ACC112 (cell line): ENCODE data around the gene ITGA2B.
"Not testable (repeated sequence)": the region's sequence is repeated elsewhere in the genome, so short reads cannot be mapped to it uniquely, and the experiment has no call there.

Experiments used
- H2AFZ ChIP-seq: fragments of 200-600 bp; sonication (generic); one replicate; pipeline ENCODE4 v1.6.0; 2017; ENCODE audit warnings: antibody characterized with exemption, low read length; ENCODE audit not compliant: unreplicated experiment
- H3K27ac ChIP-seq: fragments of 200-600 bp; sonication (generic); 2 replicates; pipeline ENCODE4 v1.5.1; 2014; ENCODE audit warnings: low read depth, mild to moderate bottlenecking, antibody characterized with exemption, low read length, moderate library complexity
- H3K27me3 ChIP-seq: fragments of 200-600 bp; sonication (generic); 2 replicates; pipeline ENCODE4 v1.6.1; 2014; ENCODE audit warnings: mild to moderate bottlenecking, antibody characterized with exemption, low read length, moderate library complexity, mixed read lengths; ENCODE audit not compliant: insufficient read depth
- H3K36me3 ChIP-seq: fragments of 200-600 bp; sonication (generic); 2 replicates; pipeline ENCODE4 v1.6.1; 2016; ENCODE audit warnings: mild to moderate bottlenecking, antibody characterized with exemption, low read length, moderate library complexity, mixed read lengths; ENCODE audit not compliant: insufficient read depth
- H3K4me1 ChIP-seq: fragments of 200-600 bp; sonication (generic); one replicate; pipeline ENCODE4 v1.6.1; 2016; ENCODE audit warnings: low read length, mixed read lengths; ENCODE audit not compliant: insufficient read depth, unreplicated experiment, control insufficient read depth
- H3K4me3 ChIP-seq: fragments of 200-600 bp; sonication (generic); 2 replicates; pipeline ENCODE4 v1.5.1; 2014; ENCODE audit warnings: mild to moderate bottlenecking, low read depth, low read length
- H3K79me2 ChIP-seq: fragments of 200-600 bp; sonication (generic); one replicate; pipeline ENCODE4 v1.6.0; 2016; ENCODE audit warnings: low read length; ENCODE audit not compliant: control insufficient read depth, unreplicated experiment, insufficient read depth

ITGA2B gene

GRCh38 chr17:44343510-44344209 is 45.8 kb downstream of the ITGA2B start:
- Histone ChIP-seq H3K36me3 (no peaks in the 10 kb centered on the region), H3K79me2 (peaks cover 4% of the 10 kb centered on the region), H3K27me3 (no peaks in the 10 kb centered on the region), H2AFZ (no peak overlapping the region), H3K4me3 (no peak overlapping the region; the same call in 1 of the 2 replicates), H3K27ac (no peak overlapping the region), H3K4me1 (peaks cover under 1% of the 10 kb centered on the region)

- not testable (repeated sequence) for H3K79me2 ChIP-seq, H2AFZ ChIP-seq, H3K27me3 ChIP-seq, H3K36me3 ChIP-seq, H3K4me3 ChIP-seq, H3K27ac ChIP-seq, H3K4me1 ChIP-seq
Observed at GRCh38 chr17:44340553-44340952, 48.9 kb downstream of the ITGA2B start.

- Histone ChIP-seq H3K79me2 (no peaks in the 10 kb centered on the region), H2AFZ (no peak overlapping the region), H3K36me3 (no peaks in the 10 kb centered on the region), H3K4me3 (no peak overlapping the region), H3K4me1 (peaks cover 3% of the 10 kb centered on the region), H3K27ac (no peak overlapping the region), H3K27me3 (no peaks in the 10 kb centered on the region)
Observed at GRCh38 chr17:44338702-44339101, 50.7 kb downstream of the ITGA2B start.

- no peaks in the 10 kb centered on the region for H3K79me2 ChIP-seq
- no peaks in the 10 kb centered on the region for H3K36me3 ChIP-seq
- no peak overlapping the region for H3K4me3 ChIP-seq
- peaks cover 3% of the 10 kb centered on the region for H3K4me1 ChIP-seq
- H3K27ac ChIP-seq = no peak overlapping the region
- H3K27me3 ChIP-seq = no peaks in the 10 kb centered on the region
- H2AFZ ChIP-seq = no peak overlapping the region
Observed at GRCh38 chr17:44335968-44336367, 53.5 kb downstream of the ITGA2B start.

- no peaks in the 10 kb centered on the region for H3K36me3 ChIP-seq
- no peaks in the 10 kb centered on the region for H3K79me2 ChIP-seq
- no peak overlapping the region for H3K4me3 ChIP-seq
- H3K27me3 ChIP-seq = no peaks in the 10 kb centered on the region
- peaks cover 3% of the 10 kb centered on the region for H3K4me1 ChIP-seq
- H3K27ac ChIP-seq = no peak overlapping the region
- no peak overlapping the region for H2AFZ ChIP-seq
Observed at GRCh38 chr17:44335564-44335963, 53.9 kb downstream of the ITGA2B start.

GRCh38 chr17:44334727-44335126 is 54.7 kb downstream of the ITGA2B start:
- H3K27ac ChIP-seq = no peak overlapping the region
- H3K4me1 ChIP-seq = peaks cover 3% of the 10 kb centered on the region
- no peaks in the 10 kb centered on the region for H3K36me3 ChIP-seq
- H3K27me3 ChIP-seq = no peaks in the 10 kb centered on the region
- no peak overlapping the region for H3K4me3 ChIP-seq
- H3K79me2 ChIP-seq = no peaks in the 10 kb centered on the region
- H2AFZ ChIP-seq = no peak overlapping the region

- H3K4me1 ChIP-seq = peaks cover 3% of the 10 kb centered on the region
- no peaks in the 10 kb centered on the region for H3K27me3 ChIP-seq
- H2AFZ ChIP-seq = no peak overlapping the region
- H3K36me3 ChIP-seq = no peaks in the 10 kb centered on the region
- H3K4me3 ChIP-seq = no peak overlapping the region
- H3K79me2 ChIP-seq = no peaks in the 10 kb centered on the region
- no peak overlapping the region for H3K27ac ChIP-seq
Observed at GRCh38 chr17:44334315-44334714, 55.1 kb downstream of the ITGA2B start.

GRCh38 chr17:44333371-44333770 is 56.1 kb downstream of the ITGA2B start:
- no peak overlapping the region for H2AFZ ChIP-seq
- no peak overlapping the region for H3K27ac ChIP-seq
- no peaks in the 10 kb centered on the region for H3K27me3 ChIP-seq
- no peaks in the 10 kb centered on the region for H3K4me1 ChIP-seq
- no peaks in the 10 kb centered on the region for H3K79me2 ChIP-seq
- H3K36me3 ChIP-seq = no peaks in the 10 kb centered on the region
- no peak overlapping the region for H3K4me3 ChIP-seq

GRCh38 chr17:44331249-44331760 is 58.1 kb downstream of the ITGA2B start:
- Histone ChIP-seq H3K36me3 (no peaks in the 10 kb centered on the region), H3K27me3 (no peaks in the 10 kb centered on the region), H3K27ac (no peak overlapping the region), H2AFZ (no peak overlapping the region), H3K4me3 (no peak overlapping the region), H3K79me2 (no peaks in the 10 kb centered on the region), H3K4me1 (no peaks in the 10 kb centered on the region)

GRCh38 chr17:44330263-44330662 is 59.2 kb downstream of the ITGA2B start:
- H3K27ac ChIP-seq, H3K4me3 ChIP-seq, H2AFZ ChIP-seq, H3K27me3 ChIP-seq, H3K36me3 ChIP-seq, H3K79me2 ChIP-seq, H3K4me1 ChIP-seq: not testable (repeated sequence)

- not testable (repeated sequence) for H3K27ac ChIP-seq, H3K4me3 ChIP-seq, H2AFZ ChIP-seq, H3K79me2 ChIP-seq, H3K4me1 ChIP-seq, H3K36me3 ChIP-seq, H3K27me3 ChIP-seq
Observed at GRCh38 chr17:44329516-44329915, 59.9 kb downstream of the ITGA2B start.
